ENCODE results near the gene PIK3R5.

DNA sequence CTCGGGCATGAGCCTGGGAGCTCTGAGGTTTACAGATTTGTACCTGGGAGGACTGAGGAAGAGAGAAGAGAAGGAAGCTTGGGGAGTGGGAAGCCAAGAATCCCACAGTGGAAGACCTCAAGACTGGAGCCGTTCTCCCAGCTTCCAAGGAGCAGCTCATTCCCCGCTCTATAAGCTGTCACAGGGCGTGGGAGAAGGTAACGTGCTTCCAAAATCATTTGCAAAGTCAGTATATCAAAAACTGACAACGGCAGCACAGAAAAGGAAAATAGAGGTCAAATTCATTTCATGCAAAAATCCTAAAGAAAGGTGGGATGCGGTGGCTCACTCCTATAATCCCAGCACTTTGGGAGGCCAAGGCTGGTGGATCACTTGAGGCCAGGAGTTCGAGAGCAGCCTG, 7.8 kb downstream of the PIK3R5 start:
- TF ChIP-seq, protein P1, sequence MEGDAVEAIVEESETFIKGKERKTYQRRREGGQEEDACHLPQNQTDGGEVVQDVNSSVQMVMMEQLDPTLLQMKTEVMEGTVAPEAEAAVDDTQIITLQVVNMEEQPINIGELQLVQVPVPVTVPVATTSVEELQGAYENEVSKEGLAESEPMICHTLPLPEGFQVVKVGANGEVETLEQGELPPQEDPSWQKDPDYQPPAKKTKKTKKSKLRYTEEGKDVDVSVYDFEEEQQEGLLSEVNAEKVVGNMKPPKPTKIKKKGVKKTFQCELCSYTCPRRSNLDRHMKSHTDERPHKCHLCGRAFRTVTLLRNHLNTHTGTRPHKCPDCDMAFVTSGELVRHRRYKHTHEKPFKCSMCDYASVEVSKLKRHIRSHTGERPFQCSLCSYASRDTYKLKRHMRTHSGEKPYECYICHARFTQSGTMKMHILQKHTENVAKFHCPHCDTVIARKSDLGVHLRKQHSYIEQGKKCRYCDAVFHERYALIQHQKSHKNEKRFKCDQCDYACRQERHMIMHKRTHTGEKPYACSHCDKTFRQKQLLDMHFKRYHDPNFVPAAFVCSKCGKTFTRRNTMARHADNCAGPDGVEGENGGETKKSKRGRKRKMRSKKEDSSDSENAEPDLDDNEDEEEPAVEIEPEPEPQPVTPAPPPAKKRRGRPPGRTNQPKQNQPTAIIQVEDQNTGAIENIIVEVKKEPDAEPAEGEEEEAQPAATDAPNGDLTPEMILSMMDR (IDR thresholded peaks at IDR 0.05; ENCODE audit: insufficient read depth, low read length, poor library complexity, severe bottlenecking) = no peak
- no peak for TF ChIP-seq EZH2phosphoT487 (conservative IDR thresholded peaks at IDR 0.05; ENCODE audit: low read length)

Measured in SU-DHL-6 (cell line).